C4-2B (cell line): ENCODE results near the gene KCNK4.

ENCODE experiments used
- ZFX ChIP-seq: fragments of 450-650 bp; IDR thresholded peaks from 2 replicates; pipeline ENCODE4 v1.6.1; 2017
- TF ChIP-seq, protein P1 (sequence below): fragments of 450-650 bp; conservative IDR thresholded peaks from 2 replicates; pipeline ENCODE4 v1.5.1; 2017; ENCODE audit warnings: mild to moderate bottlenecking

DNA sequence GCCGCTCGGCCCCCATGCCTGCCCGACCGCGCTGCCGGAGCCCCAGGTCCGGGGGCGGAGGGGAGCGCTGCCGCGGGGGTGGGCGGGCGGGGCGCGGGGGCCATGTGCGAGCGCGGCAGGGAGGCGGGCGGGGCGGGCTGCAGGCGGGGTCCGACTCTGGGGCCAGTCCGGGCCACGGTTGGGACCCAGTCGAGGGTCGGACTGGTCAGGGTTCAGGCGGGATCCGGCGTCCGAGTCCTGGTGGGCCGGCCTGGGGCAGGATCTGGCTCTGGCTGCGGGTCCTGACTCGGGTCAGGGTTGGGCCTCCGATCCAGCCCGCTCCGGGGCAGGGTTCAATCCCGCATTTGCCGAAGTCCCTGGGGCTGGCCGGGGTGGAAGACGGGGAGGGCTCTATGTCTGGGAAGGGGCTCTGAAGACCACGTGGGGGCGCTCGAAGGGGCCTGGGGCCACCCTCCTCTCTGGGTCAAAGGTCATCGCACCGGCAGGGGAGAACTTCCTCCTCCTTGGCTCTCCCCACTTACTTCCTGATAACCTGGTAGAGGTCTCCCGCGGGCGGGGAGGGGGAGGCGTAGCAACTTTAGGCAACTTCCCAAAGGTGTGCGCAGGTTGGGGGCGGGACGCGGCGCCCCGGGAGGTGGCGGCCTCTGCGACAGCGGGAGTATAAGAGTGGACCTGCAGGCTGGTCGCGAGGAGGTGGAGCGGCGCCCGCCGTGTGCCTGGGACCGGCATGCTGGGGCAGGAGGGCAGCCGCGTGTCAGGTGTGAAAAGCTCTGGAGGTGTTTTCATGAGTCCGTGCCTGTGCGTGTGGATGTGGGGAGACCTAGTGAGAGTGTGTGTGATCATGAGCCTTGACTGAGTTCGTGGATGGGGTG, 14.8 kb downstream of the KCNK4 start:
- TF ChIP-seq, protein P1, sequence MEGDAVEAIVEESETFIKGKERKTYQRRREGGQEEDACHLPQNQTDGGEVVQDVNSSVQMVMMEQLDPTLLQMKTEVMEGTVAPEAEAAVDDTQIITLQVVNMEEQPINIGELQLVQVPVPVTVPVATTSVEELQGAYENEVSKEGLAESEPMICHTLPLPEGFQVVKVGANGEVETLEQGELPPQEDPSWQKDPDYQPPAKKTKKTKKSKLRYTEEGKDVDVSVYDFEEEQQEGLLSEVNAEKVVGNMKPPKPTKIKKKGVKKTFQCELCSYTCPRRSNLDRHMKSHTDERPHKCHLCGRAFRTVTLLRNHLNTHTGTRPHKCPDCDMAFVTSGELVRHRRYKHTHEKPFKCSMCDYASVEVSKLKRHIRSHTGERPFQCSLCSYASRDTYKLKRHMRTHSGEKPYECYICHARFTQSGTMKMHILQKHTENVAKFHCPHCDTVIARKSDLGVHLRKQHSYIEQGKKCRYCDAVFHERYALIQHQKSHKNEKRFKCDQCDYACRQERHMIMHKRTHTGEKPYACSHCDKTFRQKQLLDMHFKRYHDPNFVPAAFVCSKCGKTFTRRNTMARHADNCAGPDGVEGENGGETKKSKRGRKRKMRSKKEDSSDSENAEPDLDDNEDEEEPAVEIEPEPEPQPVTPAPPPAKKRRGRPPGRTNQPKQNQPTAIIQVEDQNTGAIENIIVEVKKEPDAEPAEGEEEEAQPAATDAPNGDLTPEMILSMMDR, result peak; percentile 66
- no peak; the same call in 1 of the 2 replicates for TF ChIP-seq ZFX
